Stimulated activated CD4-positive, alpha-beta T cell treated with anti-CD3 and anti-CD28 coated beads, Interleukin-2, amount 100 ng/mL, for 24 hours (primary cell): Measurements from ENCODE around the gene LCP2.
"Not testable (repeated sequence)": the region's sequence is repeated elsewhere in the genome, so short reads cannot be mapped to it uniquely, and the experiment has no call there.

Source experiments
- DNase-seq, 2 donors: peaks; one replicate each; pipeline ENCODE4 v3.0.0-alpha.2; 2020

Gene LCP2

GRCh38 chr5:170247363-170247762 lies 50.2 kb downstream of the LCP2 start:
- DNase-seq, result no peak

GRCh38 chr5:170246126-170246870 lies 51.3 kb downstream of the LCP2 start:
- no peak for DNase-seq

GRCh38 chr5:170245436-170245835 lies 52.1 kb downstream of the LCP2 start:
- DNase-seq, result not testable (repeated sequence)

GRCh38 chr5:170238456-170239196 lies 59.0 kb downstream of the LCP2 start:
- DNase-seq, result no peak

GRCh38 chr5:170235876-170236864 lies 61.4 kb downstream of the LCP2 start:
- DNase-seq, result no peak

- no peak for DNase-seq
Observed at GRCh38 chr5:170233358-170233892, 64.2 kb downstream of the LCP2 start.

GRCh38 chr5:170232786-170233185 lies 64.8 kb downstream of the LCP2 start, which contains the start of gene C5orf58:
Gene C5orf58, plus strand, starts transcription at chr5:170232985. Its CDS starts 1,992 bp downstream, at chr5:170234977.
- DNase-seq, result no peak

GRCh38 chr5:170228762-170229435 lies 68.7 kb downstream of the LCP2 start:
- no peak for DNase-seq

GRCh38 chr5:170226661-170227060 lies 70.9 kb downstream of the LCP2 start:
- DNase-seq, result no peak

- DNase-seq, result no peak
Observed at GRCh38 chr5:170226129-170226615, 71.4 kb downstream of the LCP2 start.

GRCh38 chr5:170225326-170226128 lies 72.0 kb downstream of the LCP2 start:
- peak; percentile 81 to 84 for DNase-seq

GRCh38 chr5:170223906-170224305 lies 73.7 kb downstream of the LCP2 start:
- no peak for DNase-seq

GRCh38 chr5:170223360-170223759 lies 74.2 kb downstream of the LCP2 start:
- no peak for DNase-seq

GRCh38 chr5:170221327-170221741 lies 76.2 kb downstream of the LCP2 start:
- no peak for DNase-seq

- no peak for DNase-seq
Observed at GRCh38 chr5:170220191-170220590, 77.4 kb downstream of the LCP2 start.

- no peak for DNase-seq
Observed at GRCh38 chr5:170219615-170220014, 78.0 kb downstream of the LCP2 start.

GRCh38 chr5:170218726-170219125 lies 78.9 kb downstream of the LCP2 start:
- no peak for DNase-seq

- DNase-seq, result no peak
Observed at GRCh38 chr5:170217831-170218230, 79.7 kb downstream of the LCP2 start.

GRCh38 chr5:170216257-170216864 lies 81.2 kb downstream of the LCP2 start:
- DNase-seq, result no peak

- DNase-seq, result no peak
Observed at GRCh38 chr5:170211575-170212334, 85.8 kb downstream of the LCP2 start.
